ENCODE measurements around the gene GPR42. TPM values are rescaled to one million over a fixed set of nuclear protein-coding genes. Genes with fewer than 3 reads are reported as not detected.
"Not testable (repeated sequence)": the region's sequence is repeated elsewhere in the genome, so short reads cannot be mapped to it uniquely, and the experiment has no call there.

The GPR42 gene
- total RNA-seq, 1 experiment from 2014 or later, result not detected

GRCh38 chr19:35399231-35399630 lies 28.4 kb downstream of the GPR42 start:
- TF ChIP-seq, protein P1, sequence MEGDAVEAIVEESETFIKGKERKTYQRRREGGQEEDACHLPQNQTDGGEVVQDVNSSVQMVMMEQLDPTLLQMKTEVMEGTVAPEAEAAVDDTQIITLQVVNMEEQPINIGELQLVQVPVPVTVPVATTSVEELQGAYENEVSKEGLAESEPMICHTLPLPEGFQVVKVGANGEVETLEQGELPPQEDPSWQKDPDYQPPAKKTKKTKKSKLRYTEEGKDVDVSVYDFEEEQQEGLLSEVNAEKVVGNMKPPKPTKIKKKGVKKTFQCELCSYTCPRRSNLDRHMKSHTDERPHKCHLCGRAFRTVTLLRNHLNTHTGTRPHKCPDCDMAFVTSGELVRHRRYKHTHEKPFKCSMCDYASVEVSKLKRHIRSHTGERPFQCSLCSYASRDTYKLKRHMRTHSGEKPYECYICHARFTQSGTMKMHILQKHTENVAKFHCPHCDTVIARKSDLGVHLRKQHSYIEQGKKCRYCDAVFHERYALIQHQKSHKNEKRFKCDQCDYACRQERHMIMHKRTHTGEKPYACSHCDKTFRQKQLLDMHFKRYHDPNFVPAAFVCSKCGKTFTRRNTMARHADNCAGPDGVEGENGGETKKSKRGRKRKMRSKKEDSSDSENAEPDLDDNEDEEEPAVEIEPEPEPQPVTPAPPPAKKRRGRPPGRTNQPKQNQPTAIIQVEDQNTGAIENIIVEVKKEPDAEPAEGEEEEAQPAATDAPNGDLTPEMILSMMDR (IDR thresholded peaks at IDR 0.05; ENCODE audit: insufficient read depth in 1 of 2, low read depth in 1 of 2, low read length in 1 of 2, severe bottlenecking in 1 of 2, unreplicated experiment in 1 of 2), result no peak
- Mint-ChIP-seq H3K9me3 (ENCODE audit: unreplicated experiment) (no peaks in the 10 kb centered on the region), H3K4me3 (ENCODE audit: unreplicated experiment) (no peak overlapping the region), H3K27ac (ENCODE audit: unreplicated experiment) (no peak overlapping the region), H3K36me3 (ENCODE audit: insufficient read depth, unreplicated experiment) (no peaks in the 10 kb centered on the region), H3K4me1 (ENCODE audit: low read depth, unreplicated experiment) (no peaks in the 10 kb centered on the region), H3K27me3 (ENCODE audit: insufficient read depth, unreplicated experiment) (no peaks in the 10 kb centered on the region)
- Histone ChIP-seq H3K4me1 (no peaks in the 10 kb centered on the region; the same call in 1 of the 2 replicates), H3K36me3 (ENCODE audit: control insufficient read depth, insufficient read depth, low read length) (no peaks in the 10 kb centered on the region), H3K9me3 (no peaks in the 10 kb centered on the region), H3K4me3 (ENCODE audit: low read depth, low read length) (no peak overlapping the region), H3K27me3 (replicated peaks; ENCODE audit: control insufficient read depth, insufficient read depth, low read length) (no peaks in the 10 kb centered on the region)
- ChIA-PET POLR2A (no interaction called here), CTCF (interaction anchor here (0.6 kb wide), 1 partner anchor 57 kb away, joined by 3 read pairs; no protein-coding TSS in a partner anchor)
- BruUV-seq (replicated peaks), result no TSS peak
- DNase-seq, result no peak
- intact Hi-C loops (cut with micrococcal nuclease; ENCODE audit: unreplicated experiment), result no loop called here

- Mint-ChIP-seq H3K27me3 (ENCODE audit: insufficient read depth, unreplicated experiment) (no peaks in the 10 kb centered on the region), H3K4me3 (ENCODE audit: unreplicated experiment) (no peak overlapping the region), H3K9me3 (ENCODE audit: unreplicated experiment) (peaks cover 7% of the 10 kb centered on the region), H3K36me3 (ENCODE audit: insufficient read depth, unreplicated experiment) (peaks cover 2% of the 10 kb centered on the region), H3K27ac (ENCODE audit: unreplicated experiment) (no peak overlapping the region), H3K4me1 (ENCODE audit: low read depth, unreplicated experiment) (peaks cover 5% of the 10 kb centered on the region)
- CTCF ChIA-PET, result no interaction called here
- BruUV-seq (replicated peaks), result no TSS peak
- no peak overlapping the region for H3K4me3 ChIP-seq (ENCODE audit: low read depth, low read length)
- H3K36me3 ChIP-seq (ENCODE audit: control insufficient read depth, insufficient read depth, low read length), result no peaks in the 10 kb centered on the region
- no peaks in the 10 kb centered on the region for H3K27me3 ChIP-seq (replicated peaks; ENCODE audit: control insufficient read depth, insufficient read depth, low read length)
- intact Hi-C loops (cut with micrococcal nuclease; ENCODE audit: unreplicated experiment), result no loop called here
- no peaks in the 10 kb centered on the region for H3K9me3 ChIP-seq
- POLR2A ChIA-PET, result no interaction called here
- TF ChIP-seq, protein P1 (IDR thresholded peaks at IDR 0.05; ENCODE audit: insufficient read depth in 1 of 2, low read depth in 1 of 2, low read length in 1 of 2, severe bottlenecking in 1 of 2, unreplicated experiment in 1 of 2), result no peak
- H3K4me1 ChIP-seq, result peaks cover 5% of the 10 kb centered on the region
- no peak for DNase-seq
Measured at GRCh38 chr19:35399948-35400772, 29.3 kb downstream of the GPR42 start.

GRCh38 chr19:35400773-35401100 lies 29.9 kb downstream of the GPR42 start:
- BruUV-seq (replicated peaks), result no TSS peak

DNA sequence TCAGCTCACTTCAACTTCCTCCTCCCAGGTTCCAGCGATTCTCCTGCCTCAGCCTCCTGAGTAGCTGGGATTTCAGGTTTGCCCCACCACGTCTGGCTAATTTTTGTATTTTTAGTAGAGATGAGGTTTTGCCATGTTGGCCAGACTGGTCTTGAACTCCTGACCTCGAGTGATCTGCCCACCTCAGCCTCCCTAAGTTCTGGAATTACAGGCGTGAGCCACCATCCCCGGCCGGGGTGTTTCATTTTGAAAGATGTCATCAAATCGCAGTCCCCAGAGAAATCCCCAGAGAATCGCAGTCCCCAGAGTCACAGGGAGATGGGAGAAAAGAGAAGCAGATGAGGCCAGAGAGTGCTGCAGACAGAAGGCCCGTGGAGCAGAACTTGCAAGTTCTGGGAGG lies 30.5 kb downstream of the GPR42 start:
- DNase-seq; H3K36me3 ChIP-seq (ENCODE audit: control insufficient read depth, insufficient read depth, low read length); H3K4me3 ChIP-seq (ENCODE audit: low read depth, low read length); H3K9me3 ChIP-seq; H3K4me3 Mint-ChIP-seq (ENCODE audit: unreplicated experiment); H3K36me3 Mint-ChIP-seq (ENCODE audit: insufficient read depth, unreplicated experiment); H3K27me3 ChIP-seq (replicated peaks; ENCODE audit: control insufficient read depth, insufficient read depth, low read length); POLR2A ChIA-PET; CTCF ChIA-PET; BruUV-seq (replicated peaks); H3K27me3 Mint-ChIP-seq (ENCODE audit: insufficient read depth, unreplicated experiment); intact Hi-C loops (cut with micrococcal nuclease; ENCODE audit: unreplicated experiment): not testable (repeated sequence)
- Mint-ChIP-seq H3K27ac (ENCODE audit: unreplicated experiment) (peak overlapping the region; percentile 18), H3K4me1 (ENCODE audit: low read depth, unreplicated experiment) (peaks cover 13% of the 10 kb centered on the region), H3K9me3 (ENCODE audit: unreplicated experiment) (peaks cover 19% of the 10 kb centered on the region)
- H3K4me1 ChIP-seq, result peaks cover 13% of the 10 kb centered on the region

More at GRCh38 chr19:35400773-35401100, 29.9 kb downstream of the GPR42 start:
- Mint-ChIP-seq H3K27ac (ENCODE audit: unreplicated experiment) (no peak overlapping the region), H3K27me3 (ENCODE audit: insufficient read depth, unreplicated experiment) (no peaks in the 10 kb centered on the region), H3K4me3 (ENCODE audit: unreplicated experiment) (no peak overlapping the region), H3K4me1 (ENCODE audit: low read depth, unreplicated experiment) (peaks cover 10% of the 10 kb centered on the region), H3K9me3 (ENCODE audit: unreplicated experiment) (peaks cover 12% of the 10 kb centered on the region), H3K36me3 (ENCODE audit: insufficient read depth, unreplicated experiment) (peaks cover 8% of the 10 kb centered on the region)
- ChIA-PET POLR2A (no interaction called here), CTCF (no interaction called here)
- TF ChIP-seq, protein P1 (IDR thresholded peaks at IDR 0.05; ENCODE audit: insufficient read depth in 1 of 2, low read depth in 1 of 2, low read length in 1 of 2, severe bottlenecking in 1 of 2, unreplicated experiment in 1 of 2), result no peak
- H3K9me3 ChIP-seq, result no peaks in the 10 kb centered on the region
- no peaks in the 10 kb centered on the region for H3K36me3 ChIP-seq (ENCODE audit: control insufficient read depth, insufficient read depth, low read length)
- no peak for DNase-seq
- H3K27me3 ChIP-seq (replicated peaks; ENCODE audit: control insufficient read depth, insufficient read depth, low read length), result no peaks in the 10 kb centered on the region
- H3K4me3 ChIP-seq (ENCODE audit: low read depth, low read length), result no peak overlapping the region
- H3K4me1 ChIP-seq, result peaks cover 9% of the 10 kb centered on the region
- intact Hi-C loops (cut with micrococcal nuclease; ENCODE audit: unreplicated experiment), result no loop called here

All from Caco-2 (cell line).